PC-9 (cell line): Measurements from ENCODE around the gene WFDC1. TPM values are rescaled to one million over a fixed set of nuclear protein-coding genes. Genes with fewer than 3 reads are reported as not detected.

Experiments
- BruUV-seq: library from RNA; stranded (reverse); fragments of 400-500 nt; replicated peaks from 2 replicates; lab custom pipeline; 2021; lab: Mats Ljungman, UMichigan
- CTCF ChIA-PET: fragments of 300-600 bp; sonication (Branson Sonifier 250); formaldehyde crosslinking; loops from one replicate; lab custom pipeline; 2022; ENCODE audit warnings: antibody characterized with exemption; lab: Charles Lee
- POLR2A ChIA-PET: fragments of 300-600 bp; sonication (Branson Sonifier 250); formaldehyde crosslinking; loops from one replicate; lab custom pipeline; 2022; ENCODE audit warnings: antibody characterized with exemption; ENCODE audit not compliant: unreplicated experiment; lab: Charles Lee
- DNase-seq, 2 experiments: peaks; one replicate each; pipeline versions ENCODE4 v3.0.0 to v3.0.0-alpha.2; 2015 to 2022; ENCODE audit warnings: mixed read lengths in 1 of 2
- H2AFZ ChIP-seq: fragments of 200-600 bp; sonication (generic); 2 replicates; pipeline ENCODE4 v1.8.1; 2017; ENCODE audit warnings: antibody characterized with exemption
- H3F3A ChIP-seq: fragments of 200-600 bp; sonication (generic); 2 replicates; pipeline ENCODE4 v1.8.1; 2017; ENCODE audit warnings: antibody characterized with exemption, mild to moderate bottlenecking, low read depth; ENCODE audit not compliant: insufficient read depth
- H3K27ac ChIP-seq: fragments of 200-600 bp; sonication (generic); 2 replicates; pipeline ENCODE4 v1.6.1; 2016; ENCODE audit warnings: mixed run types
- H3K27me3 ChIP-seq: fragments of 200-600 bp; sonication (generic); 2 replicates; pipeline ENCODE4 v1.6.1; 2016; ENCODE audit warnings: low read depth, mixed run types; ENCODE audit not compliant: insufficient read depth
- H3K36me3 ChIP-seq: fragments of 200-600 bp; sonication (generic); 2 replicates; pipeline ENCODE4 v1.6.1; 2016; ENCODE audit warnings: low read depth, mixed run types
- H3K4me1 ChIP-seq: fragments of 200-600 bp; sonication (generic); replicated peaks from 2 replicates; pipeline ENCODE4 v1.6.1; 2016; ENCODE audit warnings: mixed run types; ENCODE audit not compliant: insufficient read depth
- H3K4me2 ChIP-seq: fragments of 200-600 bp; sonication (generic); 2 replicates; pipeline ENCODE4 v1.6.1; 2017; ENCODE audit warnings: mixed run types
- H3K4me3 ChIP-seq: fragments of 200-600 bp; sonication (generic); 2 replicates; pipeline ENCODE4 v1.6.1; 2016; ENCODE audit warnings: mixed run types
- H3K79me2 ChIP-seq: fragments of 200-600 bp; sonication (generic); 2 replicates; pipeline ENCODE4 v1.6.1; 2017; ENCODE audit warnings: low read depth, mixed run types
- H3K9me2 ChIP-seq: fragments of 200-600 bp; sonication (generic); 2 replicates; pipeline ENCODE4 v1.8.1; 2017; ENCODE audit warnings: mild to moderate bottlenecking; ENCODE audit not compliant: insufficient read depth
- H3K9me3 ChIP-seq: fragments of 200-600 bp; sonication (generic); 2 replicates; pipeline ENCODE4 v1.8.1; 2016; ENCODE audit warnings: low read depth; ENCODE audit not compliant: insufficient read depth
- H4K20me1 ChIP-seq: fragments of 200-600 bp; sonication (generic); 2 replicates; pipeline ENCODE4 v1.8.1; 2017; ENCODE audit not compliant: insufficient read depth
- CTCF ChIP-seq: fragments of 200-600 bp; sonication (generic); conservative IDR thresholded peaks from 2 replicates; pipeline ENCODE4 v1.6.1; 2017; ENCODE audit warnings: mixed run types, antibody characterized with exemption, mild to moderate bottlenecking, moderate library complexity
- EZH2 ChIP-seq: fragments of 200-600 bp; sonication (generic); IDR thresholded peaks from 2 replicates; pipeline ENCODE4 v1.8.0; 2017; ENCODE audit warnings: antibody characterized with exemption, low read depth
- intact Hi-C: fragments of 100-400 bp; cut with micrococcal nuclease; formaldehyde crosslinking; loops from one replicate; pipeline ENCODE4 v1.10.0; 2022; ENCODE audit not compliant: unreplicated experiment
- total RNA-seq: library from RNA; stranded (reverse); gene quantifications from 2 replicates; pipeline ENCODE4 v1.2.3, GENCODE V29; 2021

Gene WFDC1
- total RNA-seq, 1 experiment from 2014 or later = not detected

DNA sequence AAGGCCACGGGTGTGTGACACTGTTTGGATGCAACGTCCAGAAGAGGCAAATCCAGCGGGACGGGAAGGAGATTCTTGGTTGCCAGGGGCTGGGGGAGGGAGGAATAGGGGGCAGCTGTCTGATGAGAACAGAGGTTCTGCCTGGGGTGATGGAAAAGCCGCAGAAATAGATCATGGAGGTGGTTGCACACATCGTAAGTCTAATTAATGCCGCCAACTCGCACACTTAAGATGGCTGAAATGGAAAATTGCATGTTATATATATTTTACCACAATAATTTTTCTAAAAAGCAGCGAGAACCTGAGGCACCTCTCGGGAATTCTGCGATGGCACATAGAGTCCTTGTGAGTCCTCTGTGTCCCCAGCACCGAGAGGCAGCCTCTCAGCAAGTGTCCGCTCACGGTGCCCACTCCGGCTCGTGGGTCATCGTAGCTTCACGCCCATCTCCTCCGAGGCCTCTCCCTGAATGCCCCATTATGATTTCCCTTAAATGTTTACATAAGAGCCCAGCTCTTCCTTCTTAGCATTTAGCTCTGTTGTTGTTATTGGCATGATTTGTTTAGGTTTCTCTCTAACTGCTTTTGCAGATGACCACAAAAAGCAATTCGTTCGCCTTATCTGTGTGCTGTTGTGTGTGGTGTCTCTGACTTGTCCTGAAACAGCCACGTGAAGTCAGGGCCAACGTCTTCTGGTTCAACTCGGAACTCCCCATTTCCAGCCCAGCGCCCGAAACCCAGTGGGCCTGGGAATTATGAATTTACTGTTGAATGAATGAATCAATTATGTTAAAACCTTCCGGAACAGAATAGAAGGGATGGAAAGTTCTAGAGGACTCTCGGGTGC, 7.7 kb downstream of the WFDC1 start:
- CTCF ChIA-PET = interaction anchor here (0.6 kb wide), 1 partner anchor 180 kb away, joined by 5 read pairs; no protein-coding TSS in a partner anchor

DNA sequence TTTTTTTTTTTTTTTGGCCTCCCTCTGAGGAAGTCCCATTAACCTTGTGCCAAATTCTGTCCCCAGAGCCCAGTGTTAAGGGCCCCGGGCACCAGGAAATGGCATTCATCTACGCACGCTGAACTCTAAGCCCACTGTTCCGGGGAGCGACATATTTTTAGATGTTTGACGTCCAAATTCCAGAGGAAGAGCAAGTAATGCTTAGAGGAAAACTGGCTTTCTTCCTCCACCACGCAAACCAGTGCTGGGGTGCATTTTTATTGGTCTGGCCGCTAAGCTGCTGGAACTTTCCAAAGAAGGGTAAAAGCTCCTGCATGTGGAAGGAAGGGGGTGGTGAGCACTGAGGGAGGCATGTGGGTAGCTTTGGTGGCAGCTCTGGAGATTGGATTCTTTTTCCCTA, 8.3 kb downstream of the WFDC1 start:
- BruUV-seq = no TSS peak
- H3F3A ChIP-seq = no peaks in the 10 kb centered on the region
- no peak for DNase-seq
- no peaks in the 10 kb centered on the region for H4K20me1 ChIP-seq
- H3K4me2 ChIP-seq = no peak overlapping the region
- no peak overlapping the region for H2AFZ ChIP-seq
- ChIA-PET CTCF (no interaction called here), POLR2A (no interaction called here)
- TF ChIP-seq EZH2 (no peak), CTCF (no peak)
- H3K36me3 ChIP-seq = no peaks in the 10 kb centered on the region
- H3K9me3 ChIP-seq = no peaks in the 10 kb centered on the region
- no peak overlapping the region for H3K4me3 ChIP-seq
- intact Hi-C loops = no loop called here
- no peaks in the 10 kb centered on the region for H3K4me1 ChIP-seq
- no peaks in the 10 kb centered on the region for H3K9me2 ChIP-seq
- H3K27ac ChIP-seq = no peak overlapping the region
- H3K27me3 ChIP-seq = 0 out of 2 replicates have a peak, but pooled peaks cover 5% of the 10 kb centered on the region
- no peaks in the 10 kb centered on the region for H3K79me2 ChIP-seq

More for the DNA sequence above, 7.7 kb downstream of the WFDC1 start:
- intact Hi-C loops = no loop called here
- H3K4me1 ChIP-seq = no peaks in the 10 kb centered on the region
- no peaks in the 10 kb centered on the region for H3K9me2 ChIP-seq
- no peak overlapping the region for H3K27ac ChIP-seq
- H3K27me3 ChIP-seq = 0 out of 2 replicates have a peak, but pooled peaks cover 5% of the 10 kb centered on the region
- no peak for TF ChIP-seq EZH2
- TF ChIP-seq CTCF = no peak
- no peaks in the 10 kb centered on the region for H3K79me2 ChIP-seq
- H2AFZ ChIP-seq = no peak overlapping the region
- H3K36me3 ChIP-seq = no peaks in the 10 kb centered on the region
- no peak for DNase-seq
- H3K4me2 ChIP-seq = no peak overlapping the region
- BruUV-seq = no TSS peak
- H3F3A ChIP-seq = no peaks in the 10 kb centered on the region
- H3K4me3 ChIP-seq = no peak overlapping the region
- no peaks in the 10 kb centered on the region for H4K20me1 ChIP-seq
- POLR2A ChIA-PET = no interaction called here
- H3K9me3 ChIP-seq = no peaks in the 10 kb centered on the region

DNA sequence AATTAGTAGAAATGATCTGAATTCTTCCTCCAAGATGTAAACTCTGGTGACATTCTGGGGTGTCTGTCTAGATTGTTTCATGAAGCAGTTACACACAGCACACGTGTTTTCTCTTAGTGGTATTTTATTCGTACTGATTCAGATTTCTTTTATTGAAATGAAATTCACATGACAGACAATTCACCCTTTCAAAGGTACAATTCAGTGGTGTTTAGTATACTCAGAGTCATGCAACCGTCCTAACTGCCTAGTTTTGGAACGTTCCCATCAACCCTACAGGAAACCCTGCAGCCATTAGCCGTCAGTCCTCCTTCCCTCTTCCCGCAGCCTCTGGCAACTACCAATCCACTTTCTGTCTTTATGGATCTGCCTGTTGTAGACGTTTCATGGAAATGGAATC, 8.8 kb downstream of the WFDC1 start:
- BruUV-seq = no TSS peak

More for the DNA sequence above, 8.8 kb downstream of the WFDC1 start:
- H3K9me3 ChIP-seq = no peaks in the 10 kb centered on the region
- ChIA-PET CTCF (no interaction called here), POLR2A (no interaction called here)
- H3K79me2 ChIP-seq = no peaks in the 10 kb centered on the region
- no peaks in the 10 kb centered on the region for H3K4me1 ChIP-seq
- no peak overlapping the region for H2AFZ ChIP-seq
- H3F3A ChIP-seq = no peaks in the 10 kb centered on the region
- DNase-seq = no peak
- H3K4me3 ChIP-seq = no peak overlapping the region
- TF ChIP-seq EZH2 = no peak
- no peak for TF ChIP-seq CTCF
- H3K36me3 ChIP-seq = no peaks in the 10 kb centered on the region
- no peak overlapping the region for H3K27ac ChIP-seq
- H3K27me3 ChIP-seq = 0 out of 2 replicates have a peak, but pooled peaks cover 5% of the 10 kb centered on the region
- no peaks in the 10 kb centered on the region for H4K20me1 ChIP-seq
- H3K4me2 ChIP-seq = no peak overlapping the region
- intact Hi-C loops = no loop called here
- H3K9me2 ChIP-seq = no peaks in the 10 kb centered on the region
